Measurements from ENCODE around the gene ITPKC. TPM values are rescaled to one million over a fixed set of nuclear protein-coding genes. Genes with fewer than 3 reads are reported as not detected.

The ITPKC gene
- total and polyA plus RNA-seq, 4 donors: 11.1 to 25.7 (median 18.9) TPM

- H3K4me3 ChIP-seq (ENCODE audit: low read length in 2 of 2): no peak overlapping the region
- no peak for DNase-seq
- ATAC-seq (ENCODE audit: low FRiP score): no peak
- H3K27me3 ChIP-seq (ENCODE audit: control insufficient read depth in 1 of 2, insufficient read depth in 2 of 2, low read length in 1 of 2): no peaks in the 10 kb centered on the region
- WGBS, 2 donors: 90 to 92% methylated on average over 18 of the region's 18 CpGs
- H3K9me3 ChIP-seq (ENCODE audit: control insufficient read depth, low read length): no peaks in the 10 kb centered on the region
- peaks cover 3 to 9% of the 10 kb centered on the region in 2 donors for H3K36me3 ChIP-seq (ENCODE audit: control insufficient read depth in 1 of 2, insufficient read depth in 2 of 2, low read length in 1 of 2)
- H3K4me1 ChIP-seq (ENCODE audit: control insufficient read depth in 1 of 2, insufficient read depth in 2 of 2, low read length in 2 of 2): no peaks in the 10 kb centered on the region
- no peak overlapping the region for H3K27ac ChIP-seq (ENCODE audit: low read depth in 1 of 2, low read length in 2 of 2)
- intact Hi-C loops (cut with DNase I): no loop called here
Observed at GRCh38 chr19:40704491-40705361, 12.2 kb upstream of the ITPKC start.

- Histone ChIP-seq H3K9me3 (ENCODE audit: control insufficient read depth, low read length) (no peaks in the 10 kb centered on the region), H3K27me3 (ENCODE audit: control insufficient read depth in 1 of 2, insufficient read depth in 2 of 2, low read length in 1 of 2) (no peaks in the 10 kb centered on the region), H3K36me3 (ENCODE audit: control insufficient read depth in 1 of 2, insufficient read depth in 2 of 2, low read length in 1 of 2) (peaks cover 3 to 10% of the 10 kb centered on the region in 2 donors), H3K27ac (ENCODE audit: low read depth in 1 of 2, low read length in 2 of 2) (no peak overlapping the region), H3K4me3 (ENCODE audit: low read length in 2 of 2) (no peak overlapping the region), H3K4me1 (ENCODE audit: control insufficient read depth in 1 of 2, insufficient read depth in 2 of 2, low read length in 2 of 2) (no peaks in the 10 kb centered on the region)
- intact Hi-C loops (cut with DNase I): no loop called here
- DNase-seq (peak in 1 of 2 donors; percentile 84), ATAC-seq (ENCODE audit: low FRiP score) (peak; percentile 43)
- 90 to 91% methylated on average over 9 of the region's 9 CpGs for WGBS, 2 donors
Observed at GRCh38 chr19:40705362-40705651, 11.6 kb upstream of the ITPKC start.

GRCh38 chr19:40705950-40706619 is 10.8 kb upstream of the ITPKC start:
- intact Hi-C loops (cut with DNase I): no loop called here
- no peaks in the 10 kb centered on the region for H3K27me3 ChIP-seq (ENCODE audit: control insufficient read depth in 1 of 2, insufficient read depth in 2 of 2, low read length in 1 of 2)
- H3K27ac ChIP-seq (ENCODE audit: low read depth in 1 of 2, low read length in 2 of 2): no peak overlapping the region
- DNase-seq (no peak), ATAC-seq (ENCODE audit: low FRiP score) (no peak)
- peaks cover 3 to 10% of the 10 kb centered on the region in 2 donors for H3K36me3 ChIP-seq (ENCODE audit: control insufficient read depth in 1 of 2, insufficient read depth in 2 of 2, low read length in 1 of 2)
- H3K4me1 ChIP-seq (ENCODE audit: control insufficient read depth in 1 of 2, insufficient read depth in 2 of 2, low read length in 2 of 2): no peaks in the 10 kb centered on the region
- no peaks in the 10 kb centered on the region for H3K9me3 ChIP-seq (ENCODE audit: control insufficient read depth, low read length)
- H3K4me3 ChIP-seq (ENCODE audit: low read length in 2 of 2): no peak overlapping the region
- 81 to 84% methylated on average over 7 of the region's 7 CpGs for WGBS, 2 donors

- Histone ChIP-seq H3K9me3 (ENCODE audit: control insufficient read depth, low read length) (no peaks in the 10 kb centered on the region), H3K27ac (ENCODE audit: low read depth in 1 of 2, low read length in 2 of 2) (no peak overlapping the region), H3K27me3 (ENCODE audit: control insufficient read depth in 1 of 2, insufficient read depth in 2 of 2, low read length in 1 of 2) (no peaks in the 10 kb centered on the region), H3K36me3 (ENCODE audit: control insufficient read depth in 1 of 2, insufficient read depth in 2 of 2, low read length in 1 of 2) (peaks cover 3 to 6% of the 10 kb centered on the region in 2 donors), H3K4me3 (ENCODE audit: low read length in 2 of 2) (no peak overlapping the region), H3K4me1 (ENCODE audit: control insufficient read depth in 1 of 2, insufficient read depth in 2 of 2, low read length in 2 of 2) (no peaks in the 10 kb centered on the region)
- WGBS, 2 donors: 95 to 96% methylated on average over 7 of the region's 7 CpGs
- intact Hi-C loops (cut with DNase I): no loop called here
- no peak for ATAC-seq (ENCODE audit: low FRiP score)
- DNase-seq: no peak
Observed at GRCh38 chr19:40707615-40708014, 9.3 kb upstream of the ITPKC start.

GRCh38 chr19:40709817-40710216 is 7.1 kb upstream of the ITPKC start:
- no peaks in the 10 kb centered on the region for H3K27me3 ChIP-seq (ENCODE audit: control insufficient read depth in 1 of 2, insufficient read depth in 2 of 2, low read length in 1 of 2)
- H3K27ac ChIP-seq (ENCODE audit: low read depth in 1 of 2, low read length in 2 of 2): no peak overlapping the region
- H3K9me3 ChIP-seq (ENCODE audit: control insufficient read depth, low read length): no peaks in the 10 kb centered on the region
- no peaks in the 10 kb centered on the region for H3K4me1 ChIP-seq (ENCODE audit: control insufficient read depth in 1 of 2, insufficient read depth in 2 of 2, low read length in 2 of 2)
- ATAC-seq (ENCODE audit: low FRiP score): no peak
- H3K36me3 ChIP-seq (ENCODE audit: control insufficient read depth in 1 of 2, insufficient read depth in 2 of 2, low read length in 1 of 2): peaks cover 3 to 5% of the 10 kb centered on the region in 2 donors
- intact Hi-C loops (cut with DNase I): no loop called here
- WGBS, 2 donors: 90 to 93% methylated on average over 5 of the region's 5 CpGs
- no peak for DNase-seq
- no peak overlapping the region for H3K4me3 ChIP-seq (ENCODE audit: low read length in 2 of 2)

- intact Hi-C loops (cut with DNase I): no loop called here
- H3K4me1 ChIP-seq (ENCODE audit: control insufficient read depth in 1 of 2, insufficient read depth in 2 of 2, low read length in 2 of 2): no peaks in the 10 kb centered on the region
- ATAC-seq (ENCODE audit: low FRiP score) (no peak), DNase-seq (no peak)
- H3K9me3 ChIP-seq (ENCODE audit: control insufficient read depth, low read length): no peaks in the 10 kb centered on the region
- 86 to 87% methylated on average over 11 of the region's 11 CpGs for WGBS, 2 donors
- H3K4me3 ChIP-seq (ENCODE audit: low read length in 2 of 2): no peak overlapping the region
- H3K27me3 ChIP-seq (ENCODE audit: control insufficient read depth in 1 of 2, insufficient read depth in 2 of 2, low read length in 1 of 2): no peaks in the 10 kb centered on the region
- H3K27ac ChIP-seq (ENCODE audit: low read depth in 1 of 2, low read length in 2 of 2): no peak overlapping the region
- H3K36me3 ChIP-seq (ENCODE audit: control insufficient read depth in 1 of 2, insufficient read depth in 2 of 2, low read length in 1 of 2): peaks cover 2 to 3% of the 10 kb centered on the region in 2 donors
Observed at GRCh38 chr19:40713939-40714338, 3.0 kb upstream of the ITPKC start.

GRCh38 chr19:40714441-40715299 is 2.2 kb upstream of the ITPKC start:
- Histone ChIP-seq H3K9me3 (ENCODE audit: control insufficient read depth, low read length) (no peaks in the 10 kb centered on the region), H3K27me3 (ENCODE audit: control insufficient read depth in 1 of 2, insufficient read depth in 2 of 2, low read length in 1 of 2) (no peaks in the 10 kb centered on the region), H3K4me1 (ENCODE audit: control insufficient read depth in 1 of 2, insufficient read depth in 2 of 2, low read length in 2 of 2) (no peaks in the 10 kb centered on the region), H3K4me3 (ENCODE audit: low read length in 2 of 2) (peak overlapping the region; percentile 16 to 39), H3K27ac (ENCODE audit: low read depth in 1 of 2, low read length in 2 of 2) (peak overlapping the region; percentile 6 to 92), H3K36me3 (ENCODE audit: control insufficient read depth in 1 of 2, insufficient read depth in 2 of 2, low read length in 1 of 2) (peaks cover 0 to 2% of the 10 kb centered on the region in 2 donors)
- intact Hi-C loops (cut with DNase I): loop anchor here in 1 of 2 donors (5.0 kb wide), 1 partner anchor 83 kb away; the partner anchor contains the start of gene EGLN2
- ATAC-seq (ENCODE audit: low FRiP score) (peak; percentile 88), DNase-seq (peak; percentile 96 to 97)
- 2% methylated on average over 31 of the region's 31 CpGs for WGBS, 2 donors

- Histone ChIP-seq H3K27me3 (ENCODE audit: control insufficient read depth in 1 of 2, insufficient read depth in 2 of 2, low read length in 1 of 2) (no peaks in the 10 kb centered on the region), H3K36me3 (ENCODE audit: control insufficient read depth in 1 of 2, insufficient read depth in 2 of 2, low read length in 1 of 2) (no peaks in the 10 kb centered on the region), H3K4me1 (ENCODE audit: control insufficient read depth in 1 of 2, insufficient read depth in 2 of 2, low read length in 2 of 2) (no peaks in the 10 kb centered on the region), H3K9me3 (ENCODE audit: control insufficient read depth, low read length) (no peaks in the 10 kb centered on the region), H3K4me3 (ENCODE audit: low read length in 2 of 2) (peak overlapping the region; percentile 15 to 84), H3K27ac (ENCODE audit: low read depth in 1 of 2, low read length in 2 of 2) (peak overlapping the region; percentile 96 to 98)
- ATAC-seq (ENCODE audit: low FRiP score) (no peak), DNase-seq (peak in 1 of 2 donors; percentile 83)
- intact Hi-C loops (cut with DNase I): loop anchor here in 1 of 2 donors (1.0 to 5.0 kb wide), 4 partner anchors 26 to 81 kb away; partner anchors contain the start of genes ACTMAP, EGLN2, NUMBL and SNRPA
- 0 to 1% methylated on average over 8 of the region's 8 CpGs for WGBS, 2 donors
Observed at GRCh38 chr19:40716031-40716481, 856 bp upstream of the ITPKC start.

Data from aorta (tissue), 5 donors.